Neural progenitor cell (in vitro differentiated cells): ENCODE measurements around the gene COG5. TPM values are rescaled to one million over a fixed set of nuclear protein-coding genes. Genes with fewer than 3 reads are reported as not detected.

Source experiments
- DNase-seq: peaks from one replicate; pipeline ENCODE4 v3.0.0-alpha.2; 2016; ENCODE audit warnings: low spot score
- H2AFZ ChIP-seq: fragments of 200-600 bp; sonication (generic); replicated peaks from 2 replicates; pipeline ENCODE4 v1.6.1; 2016; ENCODE audit warnings: antibody characterized with exemption
- H3F3A ChIP-seq: fragments of 200-600 bp; sonication (generic); 2 replicates; pipeline ENCODE4 v1.6.1; 2016; ENCODE audit warnings: antibody characterized with exemption, low read depth
- H3K27ac ChIP-seq: fragments of 200-600 bp; sonication (generic); 2 replicates; pipeline ENCODE4 v1.5.1; 2016; ENCODE audit warnings: mild to moderate bottlenecking
- H3K27me3 ChIP-seq: fragments of 200-600 bp; sonication (generic); 2 replicates; pipeline ENCODE4 v1.6.1; 2016; ENCODE audit warnings: mild to moderate bottlenecking, moderate library complexity
- H3K36me3 ChIP-seq: fragments of 200-600 bp; sonication (generic); 2 replicates; pipeline ENCODE4 v1.5.1; 2016
- H3K4me1 ChIP-seq: fragments of 200-600 bp; sonication (generic); 2 replicates; pipeline ENCODE4 v1.6.1; 2016; ENCODE audit warnings: mixed run types
- H3K4me2 ChIP-seq: fragments of 200-600 bp; sonication (generic); 2 replicates; pipeline ENCODE4 v1.6.1; 2016
- H3K4me3 ChIP-seq: fragments of 200-600 bp; sonication (generic); 2 replicates; pipeline ENCODE4 v1.5.1; 2016
- H3K79me2 ChIP-seq: fragments of 200-600 bp; sonication (generic); 2 replicates; pipeline ENCODE4 v1.6.1; 2016; ENCODE audit warnings: low read depth
- H3K9ac ChIP-seq: fragments of 200-600 bp; sonication (generic); 2 replicates; pipeline ENCODE4 v1.6.1; 2016
- H3K9me3 ChIP-seq: fragments of 200-600 bp; sonication (generic); 2 replicates; pipeline ENCODE4 v1.5.1; 2016; ENCODE audit warnings: low read depth
- H4K20me1 ChIP-seq: fragments of 200-600 bp; sonication (generic); 2 replicates; pipeline ENCODE4 v1.6.1; 2016; ENCODE audit warnings: low read depth
- H3K27ac Mint-ChIP-seq: 3 replicates; pipeline ENCODE4 v1.8.0; 2021; ENCODE audit warnings: mixed read lengths
- H3K27me3 Mint-ChIP-seq: 2 replicates; pipeline ENCODE4 v1.8.0; 2022; ENCODE audit warnings: low read depth, mild to moderate bottlenecking, inconsistent platforms, moderate library complexity, mixed read lengths; ENCODE audit not compliant: insufficient read depth
- H3K36me3 Mint-ChIP-seq: 3 replicates; pipeline ENCODE4 v1.8.0; 2021; ENCODE audit warnings: mixed read lengths
- H3K4me1 Mint-ChIP-seq: 3 replicates; pipeline ENCODE4 v1.8.0; 2021; ENCODE audit warnings: mixed read lengths
- H3K4me3 Mint-ChIP-seq: 3 replicates; pipeline ENCODE4 v1.8.0; 2021; ENCODE audit warnings: mild to moderate bottlenecking, moderate library complexity, mixed read lengths
- H3K9me3 Mint-ChIP-seq: 3 replicates; pipeline ENCODE4 v1.8.0; 2020; ENCODE audit warnings: mixed read lengths
- CTCF ChIP-seq: fragments of 200-600 bp; sonication (generic); IDR thresholded peaks from 2 replicates; pipeline ENCODE4 v1.5.1; 2017; ENCODE audit warnings: antibody characterized with exemption, mild to moderate bottlenecking
- EZH2 ChIP-seq: fragments of 200-600 bp; sonication (generic); IDR thresholded peaks from 2 replicates; pipeline ENCODE4 v1.6.1; 2017; ENCODE audit warnings: antibody characterized with exemption, mild to moderate bottlenecking, moderate library complexity
- EZH2phosphoT487 ChIP-seq: fragments of 200-600 bp; sonication (generic); IDR thresholded peaks from 2 replicates; pipeline ENCODE4 v1.6.1; 2017; ENCODE audit warnings: antibody characterized with exemption
- small RNA-seq: library from RNA; depleted of rRNA; stranded (forward); fragments of <200 nt; gene quantifications from one replicate; pipeline ENCODE3, GENCODE V24; 2015
- total RNA-seq: library from RNA; depleted of rRNA; stranded (reverse); fragments of >200 nt; gene quantifications from 2 replicates; pipeline ENCODE4 v1.2.3, GENCODE V29; 2015; ENCODE audit warnings: low replicate concordance

Gene COG5
- total RNA-seq, 1 donor from 2014 or later: 90.5 TPM

GRCh38 chr7:107154826-107155225 is 408.9 kb downstream of the COG5 start:
- Histone ChIP-seq H4K20me1 (no peaks in the 10 kb centered on the region), H3K36me3 (no peaks in the 10 kb centered on the region), H3K4me2 (no peak overlapping the region), H2AFZ (no peak overlapping the region), H3K79me2 (no peaks in the 10 kb centered on the region), H3K9ac (no peak overlapping the region), H3K4me1 (no peaks in the 10 kb centered on the region), H3K9me3 (no peaks in the 10 kb centered on the region), H3K27ac (no peak overlapping the region), H3F3A (no peaks in the 10 kb centered on the region), H3K27me3 (no peaks in the 10 kb centered on the region), H3K4me3 (no peak overlapping the region)
- Mint-ChIP-seq H3K27me3 (no peaks in the 10 kb centered on the region), H3K27ac (no peak overlapping the region), H3K9me3 (no peaks in the 10 kb centered on the region), H3K36me3 (peaks cover 9% of the 10 kb centered on the region), H3K4me1 (no peaks in the 10 kb centered on the region), H3K4me3 (no peak overlapping the region)
- TF ChIP-seq EZH2phosphoT487 (no peak), CTCF (no peak), EZH2 (no peak)
- DNase-seq: no peak

GRCh38 chr7:107152011-107152410 is 411.7 kb downstream of the COG5 start:
- Histone ChIP-seq H3K79me2 (no peaks in the 10 kb centered on the region), H3K27me3 (no peaks in the 10 kb centered on the region), H3K9me3 (no peaks in the 10 kb centered on the region), H3K4me3 (no peak overlapping the region), H3K36me3 (no peaks in the 10 kb centered on the region), H3K27ac (no peak overlapping the region), H3F3A (no peaks in the 10 kb centered on the region), H4K20me1 (no peaks in the 10 kb centered on the region), H3K4me2 (no peak overlapping the region), H3K4me1 (no peaks in the 10 kb centered on the region), H3K9ac (no peak overlapping the region), H2AFZ (no peak overlapping the region)
- no peaks in the 10 kb centered on the region for H3K27me3 Mint-ChIP-seq
- H3K4me1 Mint-ChIP-seq: peaks cover 9% of the 10 kb centered on the region
- H3K9me3 Mint-ChIP-seq: no peaks in the 10 kb centered on the region
- TF ChIP-seq EZH2 (no peak), EZH2phosphoT487 (no peak), CTCF (no peak)
- no peak overlapping the region for H3K4me3 Mint-ChIP-seq
- H3K27ac Mint-ChIP-seq: no peak overlapping the region
- H3K36me3 Mint-ChIP-seq: peaks cover 9% of the 10 kb centered on the region
- DNase-seq: no peak

Small RNAs within 50 kb of the gene (small RNA-seq; reads per million reads assigned to genes)
- gene AC002381.1 (not detected), gene RF01233 (not detected)

Other genes with a start within 250 kb of the COG5 start
- gene GPR22, start 93.9 kb downstream of the COG5 start, total RNA-seq: not detected in 2 replicates
- gene DUS4L, start 51 bp upstream of the COG5 start, total RNA-seq: 21.8 and 24.4 TPM in 2 replicates
- 52.6 and 103 TPM in 2 replicates for gene BCAP29, start 16.3 kb upstream of the COG5 start, total RNA-seq
- 0.02 TPM in 1 of 2 replicates, not detected in the other for gene SLC26A4, start 96.9 kb upstream of the COG5 start, total RNA-seq
- 40.6 and 58.0 TPM in 2 replicates for gene CBLL1, start 180.2 kb upstream of the COG5 start, total RNA-seq
- not detected in 2 replicates for gene SLC26A3, start 239.3 kb upstream of the COG5 start, total RNA-seq